HEK293T (cell line): ENCODE data around the gene FCRL6.

Source experiments
- CTCF ChIA-PET: fragments of 350-600 bp; formaldehyde crosslinking; extraction: SDS; loops from one replicate; lab custom pipeline; 2021; ENCODE audit warnings: antibody characterized with exemption, inconsistent platforms; lab: Yijun Ruan, JAX
- POLR2A ChIA-PET: fragments of 350-600 bp; formaldehyde crosslinking; extraction: SDS; loops from one replicate; lab custom pipeline; 2020; ENCODE audit warnings: antibody characterized with exemption, inconsistent platforms; lab: Yijun Ruan, JAX
- DNase-seq: peaks from one replicate; pipeline ENCODE4 v3.0.0; 2012; ENCODE audit warnings: mixed read lengths; ENCODE audit errors: extremely low spot score
- ARNT ChIP-seq: fragments of 450-650 bp; IDR thresholded peaks from 2 replicates; pipeline ENCODE4 v1.6.1; 2017; ENCODE audit warnings: mild to moderate bottlenecking
- BHLHE40 ChIP-seq: fragments of 450-650 bp; IDR thresholded peaks from 2 replicates; pipeline ENCODE4 v1.6.1; 2016; ENCODE audit warnings: mild to moderate bottlenecking, moderate library complexity, borderline replicate concordance
- CTBP1 ChIP-seq: fragments of 450-650 bp; IDR thresholded peaks from 2 replicates; pipeline ENCODE4 v1.6.1; 2016; ENCODE audit warnings: borderline replicate concordance
- ELF4 ChIP-seq: fragments of 450-650 bp; IDR thresholded peaks from 2 replicates; pipeline ENCODE4 v1.6.1; 2017; ENCODE audit warnings: antibody characterized with exemption
- FOXA1 ChIP-seq: fragments of 450-650 bp; IDR thresholded peaks from 2 replicates; pipeline ENCODE4 v1.6.1; 2016; ENCODE audit warnings: mild to moderate bottlenecking
- FOXK2 ChIP-seq: fragments of 450-650 bp; IDR thresholded peaks from 2 replicates; pipeline ENCODE4 v1.6.1; 2016; ENCODE audit warnings: mild to moderate bottlenecking
- FOXM1 ChIP-seq: fragments of 450-650 bp; IDR thresholded peaks from 2 replicates; pipeline ENCODE4 v1.6.1; 2017; ENCODE audit warnings: mild to moderate bottlenecking, borderline replicate concordance
- HDGF ChIP-seq: fragments of 450-650 bp; IDR thresholded peaks from 2 replicates; pipeline ENCODE4 v1.6.1; 2017; ENCODE audit warnings: antibody characterized with exemption, borderline replicate concordance
- L3MBTL2 ChIP-seq: fragments of 450-650 bp; conservative IDR thresholded peaks from 2 replicates; pipeline ENCODE4 v1.6.1; 2016; ENCODE audit warnings: mild to moderate bottlenecking
- LEF1 ChIP-seq: fragments of 450-650 bp; IDR thresholded peaks from 2 replicates; pipeline ENCODE4 v1.6.1; 2017; ENCODE audit warnings: mild to moderate bottlenecking, borderline replicate concordance
- NFRKB ChIP-seq: fragments of 450-650 bp; IDR thresholded peaks from 2 replicates; pipeline ENCODE4 v1.6.1; 2016; ENCODE audit warnings: mild to moderate bottlenecking, moderate library complexity
- SP1 ChIP-seq: fragments of 450-650 bp; IDR thresholded peaks from 2 replicates; pipeline ENCODE4 v1.6.1; 2017
- SUZ12 ChIP-seq: fragments of 450-650 bp; IDR thresholded peaks from 2 replicates; pipeline ENCODE4 v1.6.1; 2016; ENCODE audit warnings: mild to moderate bottlenecking
- TARDBP ChIP-seq: fragments of 450-650 bp; IDR thresholded peaks from 2 replicates; pipeline ENCODE4 v1.6.1; 2016
- ZNF384 ChIP-seq: fragments of 450-650 bp; IDR thresholded peaks from 2 replicates; pipeline ENCODE4 v1.6.1; 2016
- TF ChIP-seq, protein P1 (sequence below): fragments of 450-650 bp; IDR thresholded peaks from 2 replicates; pipeline ENCODE4 v1.6.1; 2016

FCRL6 gene

DNA sequence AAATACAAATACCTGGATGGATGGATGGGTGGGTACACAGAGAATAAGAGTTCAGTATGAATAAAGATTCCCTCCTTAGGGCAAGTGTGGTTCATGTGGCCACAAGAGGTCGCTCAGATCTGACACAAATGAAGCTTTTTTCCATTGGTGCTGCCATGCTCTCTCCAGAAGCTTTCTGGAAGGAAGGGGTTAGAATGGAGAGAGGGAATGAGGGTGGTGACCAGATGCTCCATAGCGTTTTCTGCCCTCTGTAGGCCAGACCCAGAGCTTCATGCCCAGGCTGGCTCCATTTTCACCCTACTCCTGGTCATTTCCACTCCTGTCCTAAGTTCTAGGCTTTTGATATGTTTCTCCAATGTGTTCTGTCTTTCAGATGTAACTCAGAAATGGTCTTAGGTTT lies 3.3 kb upstream of the FCRL6 start:
- POLR2A ChIA-PET: interaction anchor here (1.1 kb wide), 1 partner anchor 127 kb away, joined by 5 read pairs; the partner anchor contains the start of gene TAGLN2

DNA sequence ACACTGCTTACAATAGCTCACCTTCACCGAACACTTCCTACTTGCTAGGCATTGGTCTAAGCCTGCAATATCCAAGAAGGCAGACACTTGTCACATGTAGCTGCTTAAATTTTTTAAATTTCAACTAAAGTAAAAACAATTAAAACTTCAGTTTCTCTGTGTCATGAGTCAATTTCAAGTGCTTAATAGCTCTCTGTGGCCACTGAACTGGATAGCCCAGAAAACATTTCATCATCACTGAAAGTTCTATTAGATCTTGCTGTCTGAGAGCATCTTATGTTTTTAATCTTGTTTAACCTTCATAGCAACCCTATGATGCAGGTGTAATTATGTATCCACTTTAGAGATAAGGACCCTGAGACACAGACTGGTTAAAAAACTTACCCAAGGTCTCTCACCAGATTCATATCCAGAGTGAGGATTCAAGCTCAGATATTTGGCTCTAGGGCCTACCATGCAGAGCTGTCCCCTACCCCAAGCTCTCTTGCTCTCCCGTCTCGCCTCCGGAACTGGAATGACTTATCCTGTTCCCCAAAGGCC lies 2.6 kb upstream of the FCRL6 start:
- ChIA-PET CTCF (interaction anchor here (0.6 to 4.0 kb wide), 14 partner anchors 9 to 208 kb away, joined by 3 to 53 read pairs (median 4); no protein-coding TSS in a partner anchor), POLR2A (interaction anchor here (1.1 kb wide), 1 partner anchor 126 kb away, joined by 5 read pairs; the partner anchor contains the start of gene TAGLN2)
- TF ChIP-seq CTBP1 (no peak), ELF4 (no peak), HDGF (no peak), SUZ12 (no peak), NFRKB (no peak), FOXK2 (no peak), L3MBTL2 (no peak)
- DNase-seq: no peak

More for the DNA sequence above, 3.3 kb upstream of the FCRL6 start:
- TF ChIP-seq ARNT (peak; percentile 78), FOXK2 (no peak)
- CTCF ChIA-PET: interaction anchor here (0.9 to 4.0 kb wide), 14 partner anchors 9 to 209 kb away, joined by 3 to 53 read pairs (median 4); no protein-coding TSS in a partner anchor
- DNase-seq: peak; percentile 81

DNA sequence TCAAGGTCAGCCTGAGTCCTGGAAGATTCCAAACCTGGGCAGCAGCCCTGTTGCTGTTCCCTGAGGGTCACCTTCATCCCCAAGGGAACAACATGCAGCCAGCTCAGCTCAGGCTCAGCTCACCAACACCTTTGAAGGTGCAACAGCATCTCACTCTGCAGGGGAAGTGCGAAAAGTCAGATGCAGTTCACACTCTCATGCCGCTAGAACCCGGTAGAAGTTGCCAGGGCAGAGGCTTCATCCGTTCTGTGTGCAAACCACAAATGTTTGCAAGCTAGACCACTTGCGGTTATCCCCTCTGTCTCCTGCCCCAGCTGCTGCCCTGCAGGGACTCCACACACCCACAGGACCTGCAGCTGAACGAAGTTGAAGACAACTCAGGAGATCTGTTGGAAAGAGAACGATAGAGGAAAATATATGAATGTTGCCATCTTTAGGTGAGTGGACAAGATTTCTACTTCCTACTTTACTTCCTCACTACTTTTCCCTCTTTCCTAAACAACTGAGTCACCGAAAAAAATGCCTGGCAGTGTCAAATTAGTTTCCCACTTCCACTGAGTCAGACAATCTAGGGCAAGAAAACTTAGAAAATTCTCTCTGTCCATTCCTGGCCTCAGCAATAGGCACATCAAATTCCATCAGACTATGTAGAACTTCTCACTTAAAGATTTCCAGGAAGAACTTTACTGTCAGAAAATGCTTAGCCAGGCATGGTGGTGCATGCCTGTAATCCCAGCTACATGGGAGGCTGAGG lies 1.8 kb upstream of the FCRL6 start:
- no peak for DNase-seq
- ChIA-PET POLR2A (no interaction called here), CTCF (interaction anchor here (2.8 to 4.0 kb wide), 3 partner anchors 89 to 207 kb away, joined by 10 to 53 read pairs (median 33); no protein-coding TSS in a partner anchor)
- TF ChIP-seq TARDBP: no peak
- TF ChIP-seq FOXM1: no peak
- no peak for TF ChIP-seq FOXA1
- no peak for TF ChIP-seq NFRKB
- TF ChIP-seq, protein P1, sequence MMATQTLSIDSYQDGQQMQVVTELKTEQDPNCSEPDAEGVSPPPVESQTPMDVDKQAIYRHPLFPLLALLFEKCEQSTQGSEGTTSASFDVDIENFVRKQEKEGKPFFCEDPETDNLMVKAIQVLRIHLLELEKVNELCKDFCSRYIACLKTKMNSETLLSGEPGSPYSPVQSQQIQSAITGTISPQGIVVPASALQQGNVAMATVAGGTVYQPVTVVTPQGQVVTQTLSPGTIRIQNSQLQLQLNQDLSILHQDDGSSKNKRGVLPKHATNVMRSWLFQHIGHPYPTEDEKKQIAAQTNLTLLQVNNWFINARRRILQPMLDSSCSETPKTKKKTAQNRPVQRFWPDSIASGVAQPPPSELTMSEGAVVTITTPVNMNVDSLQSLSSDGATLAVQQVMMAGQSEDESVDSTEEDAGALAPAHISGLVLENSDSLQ: no peak
- TF ChIP-seq L3MBTL2: no peak
- TF ChIP-seq ZNF384: no peak
- no peak for TF ChIP-seq HDGF
- no peak for TF ChIP-seq ARNT
- no peak for TF ChIP-seq ELF4

DNA sequence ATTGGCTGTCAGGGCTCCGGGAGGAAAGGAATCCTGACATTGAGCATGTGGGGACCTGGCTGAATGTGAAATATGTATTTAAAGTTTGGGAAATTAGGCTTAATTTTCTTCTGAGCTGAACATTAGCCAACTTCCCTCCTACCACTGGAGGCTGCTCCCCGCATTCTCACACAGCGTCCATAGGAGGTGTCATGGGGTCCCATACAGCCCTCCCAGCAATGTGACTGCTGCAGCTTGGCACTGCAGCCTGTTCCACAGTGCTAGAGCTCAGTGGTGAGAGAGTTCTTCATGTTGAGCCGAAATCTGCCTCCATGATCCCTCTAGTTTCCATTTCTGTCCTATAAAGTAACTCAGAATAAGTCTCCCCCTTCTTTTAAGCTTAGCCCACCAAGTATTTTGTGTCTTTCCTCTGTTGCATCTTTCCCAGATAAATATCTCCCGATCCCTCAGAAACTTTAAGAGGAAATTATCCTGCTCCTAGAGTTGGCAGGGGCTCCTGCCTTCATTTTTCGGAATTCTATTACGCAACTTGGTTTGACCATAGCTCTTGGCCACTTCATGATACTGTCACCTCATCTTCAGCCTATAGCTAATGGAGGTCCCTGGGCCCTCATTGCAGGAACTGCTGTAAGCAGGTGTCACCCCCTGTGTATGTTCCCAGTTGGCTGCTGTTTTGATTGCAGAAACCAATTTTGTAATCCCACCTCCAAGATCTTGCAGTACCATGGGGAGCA lies 2.0 kb downstream of the FCRL6 start:
- ChIA-PET POLR2A (no interaction called here), CTCF (interaction anchor here (0.6 to 1.5 kb wide), 2 partner anchors 10 to 89 kb away, joined by 3 read pairs; no protein-coding TSS in a partner anchor)
- DNase-seq: no peak
- no peak for TF ChIP-seq ZNF384

DNA sequence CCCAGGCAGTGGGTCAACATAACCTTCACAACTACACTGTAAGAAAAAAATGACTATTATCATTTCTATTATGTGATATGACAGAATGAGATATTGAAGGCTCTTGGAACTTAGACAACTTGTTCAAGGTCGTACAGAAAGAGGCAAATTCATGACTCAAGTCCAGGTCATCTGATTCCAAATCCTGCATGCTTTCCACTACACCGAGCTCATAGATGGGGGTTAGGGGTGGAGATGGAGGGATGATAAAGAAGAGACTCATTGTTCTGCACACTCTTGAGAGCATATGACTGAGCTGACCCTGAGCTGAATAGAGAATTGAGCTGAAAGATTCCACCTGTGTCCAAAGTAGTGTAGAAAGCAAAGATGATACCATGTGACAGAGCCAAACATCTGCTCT lies 2.8 kb downstream of the FCRL6 start:
- no peak for DNase-seq
- TF ChIP-seq ELF4 (no peak), FOXM1 (no peak), CTBP1 (no peak), FOXK2 (no peak), HDGF (no peak), SUZ12 (no peak), ZNF384 (no peak), L3MBTL2 (no peak), SP1 (no peak), LEF1 (no peak), BHLHE40 (no peak), TARDBP (no peak)
- POLR2A ChIA-PET: no interaction called here
- CTCF ChIA-PET: no interaction called here

DNA sequence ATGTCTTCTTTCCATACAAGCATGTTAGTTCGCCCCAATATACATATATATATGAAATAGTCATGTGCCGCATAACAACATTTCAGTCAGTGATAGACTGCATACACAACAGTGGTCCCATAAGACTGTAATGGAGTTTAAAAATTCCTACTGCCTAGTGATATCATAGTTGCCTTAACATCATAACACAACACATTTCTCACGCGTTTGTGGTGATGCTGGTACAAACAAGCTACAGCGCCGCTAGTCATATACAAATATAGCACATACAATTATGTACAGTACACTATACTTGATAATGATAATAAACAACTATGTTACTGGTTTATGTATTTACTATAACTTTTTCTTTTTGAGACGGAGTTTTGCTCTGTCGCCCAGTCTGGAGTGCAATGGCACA lies 13.8 kb downstream of the FCRL6 start:
- POLR2A ChIA-PET: no interaction called here
- CTCF ChIA-PET: interaction anchor here (1.4 kb wide), 1 partner anchor 26 kb away, joined by 3 read pairs; no protein-coding TSS in a partner anchor
- DNase-seq: no peak
- TF ChIP-seq FOXM1: no peak
- TF ChIP-seq BHLHE40: no peak
- no peak for TF ChIP-seq ELF4
- no peak for TF ChIP-seq SP1
- TF ChIP-seq CTBP1: no peak
- no peak for TF ChIP-seq L3MBTL2
- TF ChIP-seq FOXK2: no peak
- TF ChIP-seq TARDBP: no peak
- no peak for TF ChIP-seq ZNF384
- no peak for TF ChIP-seq LEF1
- TF ChIP-seq NFRKB: no peak
- no peak for TF ChIP-seq HDGF
- no peak for TF ChIP-seq SUZ12
- TF ChIP-seq, protein P1: no peak
- no peak for TF ChIP-seq ARNT
- TF ChIP-seq FOXA1: no peak
